ENCODE measurements around the gene ZNF268. TPM values are rescaled to one million over a fixed set of nuclear protein-coding genes. Genes with fewer than 3 reads are reported as not detected.

ZNF268 gene
- total RNA-seq, 1 donor from 2014 or later, result 54.2 TPM

- H3K4me2 ChIP-seq, result no peak overlapping the region
- Mint-ChIP-seq H3K36me3 (peaks cover 79% of the 10 kb centered on the region), H3K9me3 (peaks cover 84% of the 10 kb centered on the region), H3K27ac (no peak overlapping the region), H3K4me3 (no peak overlapping the region), H3K27me3 (ENCODE audit: insufficient read depth, low read depth) (peaks cover 2% of the 10 kb centered on the region), H3K4me1 (no peaks in the 10 kb centered on the region)
- no peak for DNase-seq (ENCODE audit: low spot score)
- H3K9me3 ChIP-seq (ENCODE audit: low read depth), result peaks cover 63% of the 10 kb centered on the region
- H3K27me3 ChIP-seq, result no peaks in the 10 kb centered on the region
- H3K79me2 ChIP-seq (ENCODE audit: low read depth), result no peaks in the 10 kb centered on the region
- TF ChIP-seq CTCF (IDR thresholded peaks at IDR 0.05) (no peak), EZH2 (IDR thresholded peaks at IDR 0.05) (no peak), EZH2phosphoT487 (IDR thresholded peaks at IDR 0.05) (no peak)
- H4K20me1 ChIP-seq (ENCODE audit: low read depth), result no peaks in the 10 kb centered on the region
- H3K36me3 ChIP-seq, result peaks cover 73% of the 10 kb centered on the region
- H2AFZ ChIP-seq (replicated peaks), result no peak overlapping the region
- H3K27ac ChIP-seq, result no peak overlapping the region
- peak overlapping the region; percentile 10 for H3K4me3 ChIP-seq
- peaks cover 3% of the 10 kb centered on the region for H3F3A ChIP-seq (ENCODE audit: low read depth)
- H3K4me1 ChIP-seq, result no peaks in the 10 kb centered on the region
- no peak overlapping the region for H3K9ac ChIP-seq
Observed at GRCh38 chr12:133156125-133156690, 25.1 kb upstream of the ZNF268 start.

- Mint-ChIP-seq H3K4me1 (no peaks in the 10 kb centered on the region), H3K36me3 (no peaks in the 10 kb centered on the region), H3K27me3 (ENCODE audit: insufficient read depth, low read depth) (no peaks in the 10 kb centered on the region), H3K27ac (no peak overlapping the region), H3K9me3 (peaks cover 65% of the 10 kb centered on the region), H3K4me3 (no peak overlapping the region)
- Histone ChIP-seq H3K9me3 (ENCODE audit: low read depth) (peaks cover 35% of the 10 kb centered on the region), H3K4me1 (no peaks in the 10 kb centered on the region), H4K20me1 (ENCODE audit: low read depth) (no peaks in the 10 kb centered on the region), H3K4me3 (no peak overlapping the region), H2AFZ (replicated peaks) (no peak overlapping the region), H3K36me3 (no peaks in the 10 kb centered on the region), H3K27ac (no peak overlapping the region), H3K4me2 (no peak overlapping the region), H3K79me2 (ENCODE audit: low read depth) (no peaks in the 10 kb centered on the region), H3K27me3 (no peaks in the 10 kb centered on the region), H3F3A (ENCODE audit: low read depth) (no peaks in the 10 kb centered on the region), H3K9ac (no peak overlapping the region)
- no peak for TF ChIP-seq EZH2phosphoT487 (IDR thresholded peaks at IDR 0.05)
- no peak for TF ChIP-seq CTCF (IDR thresholded peaks at IDR 0.05)
- TF ChIP-seq EZH2 (IDR thresholded peaks at IDR 0.05), result no peak
- DNase-seq (ENCODE audit: low spot score), result no peak
Observed at GRCh38 chr12:133165776-133166175, 15.5 kb upstream of the ZNF268 start.

GRCh38 chr12:133172491-133172890 lies 8.8 kb upstream of the ZNF268 start:
- Histone ChIP-seq H3F3A (ENCODE audit: low read depth) (no peaks in the 10 kb centered on the region), H3K27ac (no peak overlapping the region), H3K4me3 (no peak overlapping the region), H2AFZ (replicated peaks) (no peak overlapping the region), H3K4me1 (no peaks in the 10 kb centered on the region), H3K9ac (no peak overlapping the region), H3K27me3 (no peaks in the 10 kb centered on the region), H3K4me2 (no peak overlapping the region), H3K9me3 (ENCODE audit: low read depth) (peaks cover 33% of the 10 kb centered on the region), H3K79me2 (ENCODE audit: low read depth) (no peaks in the 10 kb centered on the region), H3K36me3 (no peaks in the 10 kb centered on the region), H4K20me1 (ENCODE audit: low read depth) (no peaks in the 10 kb centered on the region)
- Mint-ChIP-seq H3K27me3 (ENCODE audit: insufficient read depth, low read depth) (no peaks in the 10 kb centered on the region), H3K4me1 (no peaks in the 10 kb centered on the region), H3K4me3 (no peak overlapping the region), H3K9me3 (peaks cover 73% of the 10 kb centered on the region), H3K27ac (no peak overlapping the region), H3K36me3 (peaks cover 1% of the 10 kb centered on the region)
- TF ChIP-seq CTCF (IDR thresholded peaks at IDR 0.05) (no peak), EZH2 (IDR thresholded peaks at IDR 0.05) (no peak), EZH2phosphoT487 (IDR thresholded peaks at IDR 0.05) (no peak)
- no peak for DNase-seq (ENCODE audit: low spot score)

All from neural progenitor cell (in vitro differentiated cells).